T-helper 17 cell (primary cell): ENCODE results near the gene VWA7. TPM values are rescaled to one million over a fixed set of nuclear protein-coding genes. Genes with fewer than 3 reads are reported as not detected.

Experiments used
- ATAC-seq: fragments of 150-1000 bp; cut with Tn5 transposase; 2 replicates; pipeline ENCODE4 v1.10.0; 2021; ENCODE audit warnings: mild to moderate bottlenecking, moderate library complexity
- DNase-seq, 3 donors: peaks; one replicate each; pipeline versions ENCODE4 v3.0.0 to v3.0.0-alpha.2; 2020 to 2021
- H3K9me3 ChIP-seq: one replicate; pipeline ENCODE4 v1.7.0; 2013; ENCODE audit warnings: low read length, mild to moderate bottlenecking; ENCODE audit not compliant: control insufficient read depth, poor library complexity, severe bottlenecking
- H3K27ac Mint-ChIP-seq: one replicate; pipeline ENCODE4 v1.8.0; 2022; ENCODE audit warnings: mild to moderate bottlenecking, moderate library complexity, mixed read lengths
- H3K27me3 Mint-ChIP-seq: one replicate; pipeline ENCODE4 v1.8.0; 2022; ENCODE audit warnings: mixed read lengths
- H3K36me3 Mint-ChIP-seq: one replicate; pipeline ENCODE4 v1.8.0; 2022; ENCODE audit warnings: low read depth, mixed read lengths
- H3K4me1 Mint-ChIP-seq: one replicate; pipeline ENCODE4 v1.8.0; 2022; ENCODE audit warnings: mild to moderate bottlenecking, mixed read lengths
- H3K4me3 Mint-ChIP-seq: one replicate; pipeline ENCODE4 v1.8.0; 2022; ENCODE audit warnings: mild to moderate bottlenecking, moderate library complexity, mixed read lengths
- total RNA-seq, 4 donors: library from RNA in 2 of 4; stranded (reverse) in 2 of 4; gene quantifications; one replicate each; pipeline ENCODE4 v1.2.3 and lab custom pipeline; 2022 to 2026

The VWA7 gene
- total RNA-seq, 2 donors from 2014 or later, result 2.8 to 2.9 TPM

DNA sequence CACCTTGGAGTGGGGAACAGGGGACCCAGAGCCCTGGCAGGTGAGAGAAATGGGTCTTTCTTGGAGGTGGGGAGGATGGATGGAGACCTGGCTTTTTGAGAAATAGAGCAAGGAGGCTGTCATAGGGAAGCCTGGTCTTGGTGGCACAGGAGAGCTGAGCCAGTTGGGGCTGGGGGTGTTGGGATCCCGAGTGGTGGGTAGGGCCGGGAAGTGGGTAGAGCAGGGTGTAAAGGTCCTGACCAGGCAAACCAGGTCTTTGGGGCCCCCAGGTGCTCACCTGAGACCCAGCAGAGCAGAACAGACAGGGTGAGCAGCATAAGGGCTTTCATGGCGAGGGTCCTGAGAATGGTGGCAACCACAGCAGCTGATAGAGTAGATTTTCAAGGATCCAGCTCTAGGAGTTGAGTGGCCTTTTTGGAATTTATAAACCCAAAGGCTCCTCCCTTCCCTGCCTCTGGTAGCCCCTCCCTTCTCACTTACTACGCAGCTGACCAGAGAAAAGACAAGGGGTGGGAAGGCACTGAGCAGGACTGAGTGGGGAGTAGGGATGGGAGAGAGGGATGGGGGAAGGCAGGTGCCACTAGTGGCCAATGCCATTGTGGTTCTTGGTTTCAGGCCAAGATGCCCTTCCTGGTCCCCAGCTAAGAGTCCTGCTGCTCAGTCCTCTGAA lies 55.6 kb downstream of the VWA7 start, which contains the start of gene LY6G6C:
TSS of gene LY6G6C (minus strand) at position 396 of the 670 bp plus-strand sequence. CDS start at position 329, 67 bp downstream.
- H3K27ac Mint-ChIP-seq, result no peak within 1 kb of the TSS
- no peak for DNase-seq
- H3K27me3 Mint-ChIP-seq, result no peaks in the 10 kb centered on the region
- H3K4me1 Mint-ChIP-seq, result peaks cover 21% of the 10 kb centered on the region
- ATAC-seq, result no peak
- H3K4me3 Mint-ChIP-seq, result no peak within 1 kb of the TSS
- peaks cover 5% of the 10 kb centered on the region for H3K36me3 Mint-ChIP-seq
- no peaks in the 10 kb centered on the region for H3K9me3 ChIP-seq

DNA sequence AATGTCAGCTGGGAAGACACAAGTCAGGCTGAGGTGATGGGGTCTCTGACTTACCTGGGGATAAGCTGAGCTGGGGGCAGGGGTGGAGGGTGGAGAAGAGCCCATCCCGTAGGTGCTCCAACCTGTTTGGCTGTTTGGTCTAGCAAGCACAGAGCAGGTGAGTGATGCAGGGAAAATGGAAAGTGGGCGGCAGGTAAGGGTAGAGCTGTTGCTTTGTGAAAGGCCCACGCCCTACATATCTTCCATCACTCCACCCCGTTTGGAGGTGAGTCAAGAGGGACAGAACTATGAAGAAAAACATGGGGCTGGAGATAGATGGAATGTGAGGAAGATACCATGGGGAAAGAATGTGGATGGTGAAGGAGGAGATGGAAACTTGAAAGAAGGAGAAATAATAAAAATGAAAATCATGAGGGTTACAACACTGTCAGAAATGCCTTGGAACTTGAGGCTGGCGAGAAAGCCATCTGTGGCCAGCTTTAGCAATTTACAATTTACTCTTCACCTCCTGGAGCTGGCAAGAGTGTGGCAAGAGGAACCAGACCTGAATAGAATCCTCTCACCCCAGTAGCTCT lies 56.8 kb downstream of the VWA7 start:
- no peak for DNase-seq
- H3K27ac Mint-ChIP-seq, result no peak overlapping the region
- no peaks in the 10 kb centered on the region for H3K27me3 Mint-ChIP-seq
- H3K9me3 ChIP-seq, result no peaks in the 10 kb centered on the region
- H3K4me3 Mint-ChIP-seq, result no peak overlapping the region
- peaks cover 3% of the 10 kb centered on the region for H3K36me3 Mint-ChIP-seq
- no peak for ATAC-seq
- peaks cover 11% of the 10 kb centered on the region for H3K4me1 Mint-ChIP-seq

DNA sequence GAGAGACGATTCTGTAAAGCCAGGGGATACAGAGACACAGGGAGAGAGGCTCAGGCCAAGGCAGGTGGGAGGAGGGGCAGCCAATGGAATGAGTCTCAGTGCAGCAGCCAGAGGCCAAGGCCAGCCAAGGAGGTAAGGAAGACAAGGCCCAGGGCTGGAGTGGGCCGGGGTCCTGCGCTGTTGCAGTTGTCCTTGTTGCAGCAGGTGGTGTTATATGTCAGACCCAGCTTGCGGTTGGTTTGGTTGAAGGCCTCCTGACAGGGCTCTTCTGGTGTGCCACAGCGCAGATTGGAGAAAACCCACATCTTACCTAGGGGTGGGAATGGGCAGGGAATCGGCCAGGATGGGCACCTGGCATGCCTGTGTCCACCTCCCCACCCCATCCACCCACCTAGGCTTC lies 58.1 kb downstream of the VWA7 start:
- no peaks in the 10 kb centered on the region for H3K27me3 Mint-ChIP-seq
- peaks cover 13% of the 10 kb centered on the region for H3K4me1 Mint-ChIP-seq
- H3K4me3 Mint-ChIP-seq, result no peak overlapping the region
- H3K36me3 Mint-ChIP-seq, result peaks cover 3% of the 10 kb centered on the region
- no peaks in the 10 kb centered on the region for H3K9me3 ChIP-seq
- DNase-seq (no peak), ATAC-seq (no peak)
- peak overlapping the region; percentile 63 for H3K27ac Mint-ChIP-seq

DNA sequence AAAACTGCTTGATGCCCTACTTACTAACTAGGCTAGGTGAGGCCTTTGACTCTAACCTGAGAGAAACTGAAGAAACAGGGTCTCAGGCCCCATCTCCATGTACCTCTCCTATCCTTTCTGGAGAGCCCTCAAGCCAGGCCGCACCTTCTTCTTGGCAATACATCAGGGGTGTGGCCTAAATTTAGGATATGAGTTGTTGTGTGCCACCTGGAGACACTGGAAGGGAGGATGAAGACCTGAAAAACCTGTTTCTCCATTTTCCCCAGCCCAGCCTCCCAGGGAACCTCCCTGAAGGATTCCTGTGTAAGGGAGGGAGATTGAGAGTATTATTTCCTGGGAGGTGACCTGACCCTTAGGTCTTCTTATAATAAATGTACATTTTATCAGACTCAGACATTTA lies 58.9 kb downstream of the VWA7 start:
- no peak for DNase-seq
- Mint-ChIP-seq H3K4me3 (no peak overlapping the region), H3K27me3 (peaks cover under 1% of the 10 kb centered on the region), H3K4me1 (peaks cover 12% of the 10 kb centered on the region), H3K27ac (peak overlapping the region; percentile 63), H3K36me3 (peaks cover 3% of the 10 kb centered on the region)
- ATAC-seq, result no peak
- no peaks in the 10 kb centered on the region for H3K9me3 ChIP-seq

DNA sequence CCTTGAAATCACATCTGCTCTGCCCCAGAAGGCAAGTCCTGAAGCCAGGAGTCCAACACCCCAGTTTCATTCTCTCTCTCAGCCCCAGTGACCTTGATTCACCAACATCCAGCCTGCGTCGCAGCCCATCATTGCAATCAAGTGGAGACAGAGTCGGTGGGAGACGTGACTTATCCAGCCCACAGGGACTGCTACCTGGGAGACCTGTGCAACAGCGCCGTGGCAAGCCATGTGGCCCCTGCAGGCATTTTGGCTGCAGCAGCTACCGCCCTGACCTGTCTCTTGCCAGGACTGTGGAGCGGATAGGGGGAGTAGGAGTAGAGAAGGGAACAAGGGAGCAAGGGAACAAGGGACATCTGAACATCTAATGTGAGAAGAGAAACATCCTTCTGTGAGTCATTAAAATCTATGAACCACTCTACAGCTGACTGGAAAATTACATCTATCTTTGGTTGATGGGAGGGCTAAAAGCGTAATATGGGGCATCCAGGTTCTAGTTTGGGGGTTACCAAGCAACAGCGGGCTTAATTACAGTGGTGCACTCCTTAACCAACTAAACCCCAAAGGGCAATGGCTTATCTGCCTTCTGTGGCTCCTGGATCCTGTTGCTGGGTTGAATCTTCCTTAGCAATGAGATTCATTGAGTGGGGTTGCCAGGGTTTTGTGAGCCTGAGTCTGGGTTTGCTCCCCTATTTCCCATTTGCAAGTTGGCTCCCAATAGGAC lies 59.5 kb downstream of the VWA7 start:
- Mint-ChIP-seq H3K4me1 (peaks cover 14% of the 10 kb centered on the region), H3K27me3 (peaks cover 6% of the 10 kb centered on the region), H3K27ac (no peak overlapping the region), H3K36me3 (peaks cover 3% of the 10 kb centered on the region), H3K4me3 (no peak overlapping the region)
- ATAC-seq (no peak), DNase-seq (no peak)
- H3K9me3 ChIP-seq, result no peaks in the 10 kb centered on the region

Other genes with a start within 250 kb of the VWA7 start
- not detected for gene MCCD1, start 248.4 kb downstream of the VWA7 start, total RNA-seq
- 100 to 1,000 TPM; 496 to 507 TPM for gene DDX39B, start 235.3 kb downstream of the VWA7 start, total RNA-seq
- gene ATP6V1G2, start 230.7 kb downstream of the VWA7 start, total RNA-seq, result 1 to 10 TPM; 1.4 to 2.0 TPM
- 1 to 10 TPM; 5.5 to 6.4 TPM for gene NFKBIL1, start 229.7 kb downstream of the VWA7 start, total RNA-seq
- gene LTA, start 205.0 kb downstream of the VWA7 start, total RNA-seq, result 10 to 100 TPM; 19.9 to 26.0 TPM
- 10 to 100 TPM; 28.9 to 33.6 TPM for gene TNF, start 201.8 kb downstream of the VWA7 start, total RNA-seq
- gene LTB, start 194.9 kb downstream of the VWA7 start, total RNA-seq, result 100 to 1,000 TPM; 791 to 891 TPM
- 10 to 100 TPM; 30.6 to 42.6 TPM for gene LST1, start 191.1 kb downstream of the VWA7 start, total RNA-seq
- gene NCR3, start 184.3 kb downstream of the VWA7 start, total RNA-seq, result 1 to 10 TPM; 5.7 to 8.2 TPM
- gene AIF1, start 162.1 kb downstream of the VWA7 start, total RNA-seq, result 10 to 100 TPM in 1 of 2 donors, 1 to 10 TPM in 1; 8.1 to 13.2 TPM
- gene PRRC2A, start 156.6 kb downstream of the VWA7 start, total RNA-seq, result 100 to 1,000 TPM; 210 to 213 TPM
- gene BAG6, start 124.7 kb downstream of the VWA7 start, total RNA-seq, result 100 to 1,000 TPM; 229 to 233 TPM
- 1 to 10 TPM; 2.9 to 4.0 TPM for gene APOM, start 121.4 kb downstream of the VWA7 start, total RNA-seq
- 10 to 100 TPM; 13.3 to 16.9 TPM for gene C6orf47, start 116.5 kb downstream of the VWA7 start, total RNA-seq
- 10 to 100 TPM in 1 of 2 donors, 1 to 10 TPM in 1; 9.2 to 11.9 TPM for gene GPANK1, start 112.3 kb downstream of the VWA7 start, total RNA-seq
- 100 to 1,000 TPM; 104 to 107 TPM for gene CSNK2B, start 111.2 kb downstream of the VWA7 start, total RNA-seq
- gene LY6G5B, start 107.4 kb downstream of the VWA7 start, total RNA-seq, result 10 to 100 TPM; 27.6 to 32.7 TPM
- 1 to 10 TPM; 3.8 to 4.6 TPM for gene LY6G5C, start 96.3 kb downstream of the VWA7 start, total RNA-seq
- gene ABHD16A, start 74.0 kb downstream of the VWA7 start, total RNA-seq, result 10 to 100 TPM; 57.8 to 75.1 TPM
- 10 to 100 TPM in 1 of 2 donors, 1 to 10 TPM in 1; 1.6 to 29.1 TPM for gene LY6G6F, start 70.5 kb downstream of the VWA7 start, total RNA-seq
- gene LY6G6D, start 62.0 kb downstream of the VWA7 start, total RNA-seq, result not detected
- gene LY6G6C, start 55.6 kb downstream of the VWA7 start, total RNA-seq, result not detected
- gene MPIG6B, start 54.0 kb downstream of the VWA7 start, total RNA-seq, result 100 to 1,000 TPM in 1 of 2 donors, 1 to 10 TPM in 1; 3.4 to 129 TPM
- 1 to 10 TPM; 4.7 to 7.3 TPM for gene DDAH2, start 48.0 kb downstream of the VWA7 start, total RNA-seq
- 100 to 1,000 TPM; 145 to 152 TPM for gene CLIC1, start 40.8 kb downstream of the VWA7 start, total RNA-seq
- gene MSH5, start 37.3 kb downstream of the VWA7 start, total RNA-seq, result 10 to 100 TPM; 12.9 to 18.3 TPM
- 1 to 10 TPM; 3.6 to 4.2 TPM for gene SAPCD1, start 14.7 kb downstream of the VWA7 start, total RNA-seq
- gene VARS1, start 18.4 kb upstream of the VWA7 start, total RNA-seq, result 10 to 100 TPM; 58.0 to 73.7 TPM
- 10 to 100 TPM; 20.9 to 22.5 TPM for gene LSM2, start 29.6 kb upstream of the VWA7 start, total RNA-seq
- 1 to 10 TPM; 3.4 to 3.5 TPM for gene HSPA1L, start 38.0 kb upstream of the VWA7 start, total RNA-seq
- gene HSPA1A, start 38.2 kb upstream of the VWA7 start, total RNA-seq, result 10 to 100 TPM; 15.1 to 20.2 TPM
- gene HSPA1B, start 50.4 kb upstream of the VWA7 start, total RNA-seq, result 10 to 100 TPM; 18.0 to 20.5 TPM
- 10 to 100 TPM; 27.1 to 29.6 TPM for gene NEU1, start 85.5 kb upstream of the VWA7 start, total RNA-seq
- gene SLC44A4, start 101.7 kb upstream of the VWA7 start, total RNA-seq, result under 1 TPM; 0.10 to 0.13 TPM
- 10 to 100 TPM; 40.4 to 46.2 TPM for gene EHMT2, start 120.4 kb upstream of the VWA7 start, total RNA-seq
- gene ZBTB12, start 124.8 kb upstream of the VWA7 start, total RNA-seq, result under 1 TPM; 0.50 to 0.96 TPM
- 1 to 10 TPM in 1 of 2 donors, not detected in 1; 2.1 TPM for gene C2, start 150.4 kb upstream of the VWA7 start, total RNA-seq
- under 1 TPM in 1 of 2 donors, not detected in 1; 0.65 TPM for gene CFB, start 168.8 kb upstream of the VWA7 start, total RNA-seq
- 10 to 100 TPM; 45.8 to 46.2 TPM for gene NELFE, start 181.6 kb upstream of the VWA7 start, total RNA-seq
- 10 to 100 TPM; 85.5 to 94.5 TPM for gene SKIC2, start 181.8 kb upstream of the VWA7 start, total RNA-seq
- 10 to 100 TPM; 31.9 to 35.0 TPM for gene DXO, start 194.8 kb upstream of the VWA7 start, total RNA-seq
- gene C4A, start 204.7 kb upstream of the VWA7 start, total RNA-seq, result 1 to 10 TPM; 3.8 to 5.4 TPM
- gene C4B, start 237.5 kb upstream of the VWA7 start, total RNA-seq, result 1 to 10 TPM; 2.2 to 3.7 TPM